RWPE2 (cell line): ENCODE results near the gene LRRC45.

Source experiments
- ATAC-seq: fragments of 200-7000 bp; cut with Tn5 transposase; 3 replicates; pipeline ENCODE4 v1.9.1; 2021; ENCODE audit warnings: low read depth
- DNase-seq: peaks from one replicate; pipeline ENCODE4 v3.0.0-alpha.2; 2020; ENCODE audit warnings: low spot score
- H3K27ac ChIP-seq: fragments of 450-650 bp; 2 replicates; pipeline ENCODE4 v1.5.1; 2017; ENCODE audit warnings: mild to moderate bottlenecking; ENCODE audit not compliant: poor library complexity, severe bottlenecking
- H3K27me3 ChIP-seq: fragments of 250-450 bp; sonication (Bioruptor Pico); 2 replicates; pipeline ENCODE4 v1.5.1; 2021; ENCODE audit warnings: mild to moderate bottlenecking, moderate library complexity; ENCODE audit not compliant: insufficient read depth, poor library complexity, severe bottlenecking
- H3K36me3 ChIP-seq: fragments of 250-450 bp; sonication (Bioruptor Pico); 2 replicates; pipeline ENCODE4 v1.5.1; 2020; ENCODE audit warnings: low read depth, mild to moderate bottlenecking, moderate library complexity
- H3K4me1 ChIP-seq: fragments of 250-450 bp; sonication (Bioruptor Pico); 2 replicates; pipeline ENCODE4 v1.5.1; 2021; ENCODE audit warnings: mild to moderate bottlenecking, moderate library complexity; ENCODE audit not compliant: insufficient read depth, poor library complexity, severe bottlenecking
- H3K4me3 ChIP-seq: fragments of 250-450 bp; sonication (Bioruptor Pico); 2 replicates; pipeline ENCODE4 v1.5.1; 2021; ENCODE audit warnings: mild to moderate bottlenecking, moderate library complexity; ENCODE audit not compliant: severe bottlenecking
- H3K9me3 ChIP-seq: fragments of 250-450 bp; sonication (Bioruptor Pico); 2 replicates; pipeline ENCODE4 v1.5.1; 2021; ENCODE audit warnings: mild to moderate bottlenecking, moderate library complexity; ENCODE audit not compliant: severe bottlenecking
- TF ChIP-seq, protein P1 (sequence below): fragments of 450-650 bp; IDR thresholded peaks from one replicate; pipeline ENCODE4 v1.5.1; 2017; ENCODE audit warnings: mild to moderate bottlenecking, moderate library complexity; ENCODE audit not compliant: poor library complexity, severe bottlenecking

Gene LRRC45

DNA sequence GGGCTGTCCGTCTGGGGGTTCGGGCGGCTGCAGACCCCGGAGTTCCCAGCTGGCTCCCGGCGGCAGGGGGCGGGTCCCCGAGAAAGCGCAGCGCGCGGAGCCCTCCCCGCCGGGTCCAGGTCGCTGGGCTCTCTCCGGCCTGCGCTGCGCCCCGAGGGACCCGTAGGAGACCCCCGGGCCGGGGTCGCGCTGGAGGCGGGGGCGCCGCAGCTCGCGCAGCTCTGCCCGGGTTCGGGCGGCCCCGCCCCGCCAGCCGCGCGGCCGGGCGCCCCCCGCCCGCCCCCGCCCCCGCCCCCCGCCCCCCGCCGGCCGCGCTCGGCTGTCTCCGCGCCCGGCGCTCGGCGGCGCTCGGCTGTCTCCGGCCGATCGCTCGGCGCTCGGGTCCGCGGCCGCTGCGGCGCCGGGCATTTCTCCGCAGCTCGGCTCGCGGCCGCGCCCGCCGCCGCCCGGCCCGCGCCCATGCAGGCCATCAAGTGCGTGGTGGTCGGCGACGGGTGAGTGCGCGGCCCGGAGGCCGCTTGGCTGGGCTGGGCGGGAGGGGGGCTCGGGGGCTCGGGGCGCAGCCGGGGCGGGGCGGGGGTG is 8.3 kb downstream of the LRRC45 start, which contains the start of gene RAC3:
Gene RAC3, plus strand, starts transcription at position 376 of the 582 bp plus-strand sequence. Its CDS starts 84 bp downstream, at position 460.
- no peaks in the 10 kb centered on the region for H3K27me3 ChIP-seq
- TF ChIP-seq, protein P1, sequence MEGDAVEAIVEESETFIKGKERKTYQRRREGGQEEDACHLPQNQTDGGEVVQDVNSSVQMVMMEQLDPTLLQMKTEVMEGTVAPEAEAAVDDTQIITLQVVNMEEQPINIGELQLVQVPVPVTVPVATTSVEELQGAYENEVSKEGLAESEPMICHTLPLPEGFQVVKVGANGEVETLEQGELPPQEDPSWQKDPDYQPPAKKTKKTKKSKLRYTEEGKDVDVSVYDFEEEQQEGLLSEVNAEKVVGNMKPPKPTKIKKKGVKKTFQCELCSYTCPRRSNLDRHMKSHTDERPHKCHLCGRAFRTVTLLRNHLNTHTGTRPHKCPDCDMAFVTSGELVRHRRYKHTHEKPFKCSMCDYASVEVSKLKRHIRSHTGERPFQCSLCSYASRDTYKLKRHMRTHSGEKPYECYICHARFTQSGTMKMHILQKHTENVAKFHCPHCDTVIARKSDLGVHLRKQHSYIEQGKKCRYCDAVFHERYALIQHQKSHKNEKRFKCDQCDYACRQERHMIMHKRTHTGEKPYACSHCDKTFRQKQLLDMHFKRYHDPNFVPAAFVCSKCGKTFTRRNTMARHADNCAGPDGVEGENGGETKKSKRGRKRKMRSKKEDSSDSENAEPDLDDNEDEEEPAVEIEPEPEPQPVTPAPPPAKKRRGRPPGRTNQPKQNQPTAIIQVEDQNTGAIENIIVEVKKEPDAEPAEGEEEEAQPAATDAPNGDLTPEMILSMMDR = no peak
- DNase-seq (no peak), ATAC-seq (peak; percentile 11)
- peaks cover 15% of the 10 kb centered on the region for H3K36me3 ChIP-seq
- peak within 1 kb of the TSS; percentile 46 for H3K4me3 ChIP-seq
- no peaks in the 10 kb centered on the region for H3K9me3 ChIP-seq
- no peaks in the 10 kb centered on the region for H3K4me1 ChIP-seq
- peak within 1 kb of the TSS; percentile 52 for H3K27ac ChIP-seq

DNA sequence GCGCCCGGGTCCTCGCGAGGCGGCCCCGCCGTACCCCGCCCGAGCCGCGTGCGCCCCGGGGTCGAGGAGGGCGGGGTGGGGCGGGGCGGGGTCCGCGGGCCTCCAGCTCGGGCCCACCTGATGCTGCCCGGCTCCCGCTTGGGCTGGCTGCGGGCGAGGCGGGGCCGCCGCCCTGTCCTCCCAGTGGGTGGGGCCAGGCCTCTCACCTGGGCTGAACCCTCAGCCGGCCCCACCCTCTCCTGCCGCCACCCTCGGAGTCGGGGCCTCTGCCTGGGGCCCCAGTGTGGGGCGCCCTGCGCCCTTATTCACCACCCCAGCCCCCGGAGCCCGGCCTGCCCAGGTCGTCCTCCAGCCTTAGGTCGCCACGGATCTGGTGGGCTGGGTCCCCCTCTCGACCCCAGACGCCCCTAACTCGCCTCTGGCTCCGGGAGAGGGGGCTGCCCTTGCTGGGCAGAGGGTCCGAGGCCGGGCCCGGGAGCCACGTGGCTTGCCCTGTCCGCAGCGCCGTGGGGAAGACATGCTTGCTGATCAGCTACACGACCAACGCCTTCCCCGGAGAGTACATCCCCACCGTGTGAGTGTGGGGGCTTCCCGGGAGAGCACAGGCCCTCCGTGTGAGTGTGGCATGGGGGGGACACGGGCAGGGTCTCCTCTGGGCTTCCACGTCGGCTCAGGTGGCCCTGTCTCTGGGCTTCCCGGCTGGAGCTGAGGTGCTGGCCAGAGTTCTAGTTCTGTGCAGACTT is 9.0 kb downstream of the LRRC45 start:
- ATAC-seq = peak; percentile 65
- TF ChIP-seq, protein P1 = no peak
- peak overlapping the region; percentile 46 for H3K4me3 ChIP-seq
- H3K27ac ChIP-seq = peak overlapping the region; percentile 52
- H3K4me1 ChIP-seq = no peaks in the 10 kb centered on the region
- H3K27me3 ChIP-seq = no peaks in the 10 kb centered on the region
- H3K36me3 ChIP-seq = peaks cover 18% of the 10 kb centered on the region
- no peak for DNase-seq
- no peaks in the 10 kb centered on the region for H3K9me3 ChIP-seq

DNA sequence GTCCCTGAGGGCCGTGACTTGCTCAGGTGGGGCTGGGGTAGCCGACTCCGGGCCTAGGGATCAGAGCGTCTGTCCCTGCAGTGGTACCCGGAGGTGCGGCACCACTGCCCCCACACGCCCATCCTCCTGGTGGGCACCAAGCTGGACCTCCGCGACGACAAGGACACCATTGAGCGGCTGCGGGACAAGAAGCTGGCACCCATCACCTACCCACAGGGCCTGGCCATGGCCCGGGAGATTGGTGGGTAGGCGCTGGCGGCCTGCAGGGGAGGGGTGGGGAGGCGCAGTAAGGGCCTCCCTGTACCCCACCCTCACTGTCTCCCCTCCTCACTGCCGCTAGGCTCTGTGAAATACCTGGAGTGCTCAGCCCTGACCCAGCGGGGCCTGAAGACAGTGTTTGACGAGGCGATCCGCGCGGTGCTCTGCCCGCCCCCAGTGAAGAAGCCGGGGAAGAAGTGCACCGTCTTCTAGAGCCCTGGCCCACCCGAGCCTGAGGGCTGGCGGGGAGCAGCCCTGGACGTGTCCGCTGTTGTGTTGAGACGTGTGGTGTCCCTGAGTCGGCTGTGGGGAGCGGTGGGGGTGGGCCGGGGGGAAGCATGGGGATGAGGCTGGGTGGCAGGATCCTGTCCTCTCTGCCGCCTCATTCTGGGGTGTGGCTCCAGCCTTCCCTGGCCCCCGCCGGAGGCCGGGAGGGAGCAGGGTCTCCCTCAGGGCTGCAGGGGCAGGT is 10.4 kb downstream of the LRRC45 start:
- ATAC-seq (no peak), DNase-seq (no peak)
- Histone ChIP-seq H3K4me3 (no peak overlapping the region), H3K27ac (no peak overlapping the region), H3K4me1 (no peaks in the 10 kb centered on the region), H3K27me3 (no peaks in the 10 kb centered on the region), H3K36me3 (peaks cover 18% of the 10 kb centered on the region), H3K9me3 (no peaks in the 10 kb centered on the region)
- TF ChIP-seq, protein P1 = no peak

DNA sequence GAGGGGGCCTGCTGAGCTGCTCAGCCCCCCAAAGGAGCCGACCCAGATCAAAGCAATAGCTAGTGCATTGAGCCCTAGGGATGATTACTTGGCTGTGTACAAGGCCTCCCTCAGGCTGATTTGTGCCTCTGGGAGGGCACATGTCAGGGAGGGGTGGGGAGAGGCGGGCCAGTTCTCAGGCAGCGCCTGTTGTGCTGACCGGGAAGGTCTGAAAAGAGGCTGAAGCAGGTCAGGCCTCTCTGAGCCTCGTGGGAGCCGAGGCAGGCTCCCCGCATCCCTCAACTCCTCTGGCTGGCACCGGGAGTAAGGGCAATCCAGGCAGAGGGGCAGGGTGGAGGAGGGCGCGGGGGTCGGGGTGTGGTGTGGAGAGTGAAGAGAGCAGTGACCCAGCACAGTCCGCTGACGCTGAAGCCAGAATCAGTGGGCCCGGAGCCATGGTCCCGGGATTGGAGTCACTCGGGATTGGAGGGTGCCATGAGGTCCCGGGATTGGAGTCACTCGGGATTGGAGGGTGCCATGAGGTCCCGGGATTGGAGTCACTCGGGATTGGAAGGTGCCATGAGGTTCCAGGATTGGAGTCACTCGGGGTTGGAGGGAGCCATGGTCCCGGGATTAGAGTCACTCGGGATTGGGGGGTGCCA is 11.4 kb downstream of the LRRC45 start:
- Histone ChIP-seq H3K27ac (no peak overlapping the region), H3K4me1 (no peaks in the 10 kb centered on the region), H3K4me3 (no peak overlapping the region)

More for the DNA sequence above, 11.4 kb downstream of the LRRC45 start:
- ATAC-seq (no peak), DNase-seq (no peak)
- H3K36me3 ChIP-seq = peaks cover 18% of the 10 kb centered on the region
- no peaks in the 10 kb centered on the region for H3K27me3 ChIP-seq
- H3K9me3 ChIP-seq = no peaks in the 10 kb centered on the region
- TF ChIP-seq, protein P1 = no peak
